Hepatocyte (in vitro differentiated cells): ENCODE measurements around the gene ZDHHC4. TPM values are rescaled to one million over a fixed set of nuclear protein-coding genes. Genes with fewer than 3 reads are reported as not detected.

Source experiments
- DNase-seq: peaks from one replicate; pipeline ENCODE4 v3.0.0-alpha.2; 2016; ENCODE audit warnings: low spot score
- H2AFZ ChIP-seq: fragments of 200-600 bp; sonication (generic); 2 replicates; pipeline ENCODE4 v1.6.0; 2016; ENCODE audit warnings: antibody characterized with exemption, mild to moderate bottlenecking
- H3K27ac ChIP-seq: fragments of 200-600 bp; sonication (generic); 2 replicates; pipeline ENCODE4 v1.5.1; 2016; ENCODE audit warnings: mild to moderate bottlenecking
- H3K27me3 ChIP-seq: fragments of 200-600 bp; sonication (generic); 2 replicates; pipeline ENCODE4 v1.6.1; 2016
- H3K36me3 ChIP-seq: fragments of 200-600 bp; sonication (generic); replicated peaks from 2 replicates; pipeline ENCODE4 v1.5.1; 2016; ENCODE audit warnings: low read depth; ENCODE audit not compliant: insufficient read depth
- H3K4me1 ChIP-seq: fragments of 200-600 bp; sonication (generic); 2 replicates; pipeline ENCODE4 v1.5.1; 2016; ENCODE audit warnings: mild to moderate bottlenecking, moderate library complexity; ENCODE audit not compliant: insufficient read depth
- H3K4me2 ChIP-seq: fragments of 200-600 bp; sonication (generic); 2 replicates; pipeline ENCODE4 v1.6.0; 2016
- H3K4me3 ChIP-seq: fragments of 200-600 bp; sonication (generic); 2 replicates; pipeline ENCODE4 v1.5.1; 2016; ENCODE audit warnings: mild to moderate bottlenecking
- H3K79me2 ChIP-seq: fragments of 200-600 bp; sonication (generic); 2 replicates; pipeline ENCODE4 v1.6.0; 2017; ENCODE audit warnings: mild to moderate bottlenecking
- H3K9me2 ChIP-seq: fragments of 200-600 bp; sonication (generic); replicated peaks from 2 replicates; pipeline ENCODE4 v1.6.0; 2017; ENCODE audit warnings: mild to moderate bottlenecking; ENCODE audit not compliant: insufficient read depth
- H3K9me3 ChIP-seq: fragments of 200-600 bp; sonication (generic); 2 replicates; pipeline ENCODE4 v1.5.1; 2016; ENCODE audit warnings: low read depth, mild to moderate bottlenecking
- H4K20me1 ChIP-seq: fragments of 200-600 bp; sonication (generic); 2 replicates; pipeline ENCODE4 v1.6.0; 2016; ENCODE audit warnings: mild to moderate bottlenecking; ENCODE audit not compliant: insufficient read depth, poor library complexity, severe bottlenecking
- CTCF ChIP-seq: fragments of 200-600 bp; sonication (generic); IDR thresholded peaks from 2 replicates; pipeline ENCODE4 v1.5.1; 2016; ENCODE audit warnings: antibody characterized with exemption, mild to moderate bottlenecking; ENCODE audit not compliant: poor library complexity
- EZH2 ChIP-seq: fragments of 200-600 bp; sonication (generic); IDR thresholded peaks from 2 replicates; pipeline ENCODE4 v1.6.1; 2016; ENCODE audit warnings: antibody characterized with exemption, mild to moderate bottlenecking, borderline replicate concordance
- EZH2phosphoT487 ChIP-seq: fragments of 200-600 bp; sonication (generic); IDR thresholded peaks from one replicate; pipeline ENCODE4 v1.6.1; 2018; ENCODE audit warnings: antibody characterized with exemption, mild to moderate bottlenecking, low read depth, moderate library complexity; ENCODE audit not compliant: unreplicated experiment, severe bottlenecking
- WGBS: methylation state at CpG from one replicate; pipeline ENCODE4 v1.1.6; 2016; ENCODE audit warnings: low lambda C conversion rate; ENCODE audit errors: missing lambda C conversion rate; 5-methylcytosine and 5-hydroxymethylcytosine counted together
- polyA plus RNA-seq: library from polyadenylated mRNA; unstranded; fragments of >200 nt; fragmentation: Nextera tagmentation; extraction: Ambion mirVana; gene quantifications from 2 replicates; pipeline ENCODE4 v1.2.1, GENCODE V29; 2016
- total RNA-seq: library from RNA; depleted of rRNA; stranded (reverse); fragments of >200 nt; gene quantifications from 2 replicates; pipeline ENCODE4 v1.2.3, GENCODE V29; 2014

The ZDHHC4 gene
- total and polyA plus RNA-seq, 2 experiments from 2014 or later = 60.4 to 109 TPM

GRCh38 chr7:6530626-6531491, 46.4 kb upstream of the ZDHHC4 start:
- TF ChIP-seq EZH2 (no peak), EZH2phosphoT487 (no peak), CTCF (no peak)
- Histone ChIP-seq H4K20me1 (no peaks in the 10 kb centered on the region), H3K79me2 (no peaks in the 10 kb centered on the region), H3K27ac (no peak overlapping the region), H2AFZ (no peak overlapping the region), H3K4me2 (peak overlapping the region; percentile 92), H3K4me3 (no peak overlapping the region), H3K9me3 (no peaks in the 10 kb centered on the region), H3K9me2 (no peaks in the 10 kb centered on the region), H3K27me3 (peaks cover 79% of the 10 kb centered on the region), H3K4me1 (no peaks in the 10 kb centered on the region), H3K36me3 (no peaks in the 10 kb centered on the region)
- 4% methylated on average over 51 of the region's 74 CpGs for WGBS
- no peak for DNase-seq

GRCh38 chr7:6531492-6532279, 45.6 kb upstream of the ZDHHC4 start:
- Histone ChIP-seq H3K4me1 (peaks cover 6% of the 10 kb centered on the region), H3K36me3 (no peaks in the 10 kb centered on the region), H3K4me3 (no peak overlapping the region), H3K27ac (no peak overlapping the region), H3K9me3 (no peaks in the 10 kb centered on the region), H3K79me2 (no peaks in the 10 kb centered on the region), H4K20me1 (no peaks in the 10 kb centered on the region), H3K4me2 (peak overlapping the region; percentile 92), H3K27me3 (peaks cover 86% of the 10 kb centered on the region), H3K9me2 (no peaks in the 10 kb centered on the region), H2AFZ (no peak overlapping the region)
- WGBS = 37% methylated on average over 19 of the region's 19 CpGs
- DNase-seq = no peak
- TF ChIP-seq EZH2phosphoT487 (no peak), CTCF (no peak), EZH2 (peak; percentile 50)

- H4K20me1 ChIP-seq = no peaks in the 10 kb centered on the region
- no peak for DNase-seq
- peaks cover 8% of the 10 kb centered on the region for H3K4me1 ChIP-seq
- H3K36me3 ChIP-seq = no peaks in the 10 kb centered on the region
- H3K9me2 ChIP-seq = no peaks in the 10 kb centered on the region
- H3K27ac ChIP-seq = no peak overlapping the region
- no peak overlapping the region for H3K4me2 ChIP-seq
- peaks cover 79% of the 10 kb centered on the region for H3K27me3 ChIP-seq
- H3K79me2 ChIP-seq = no peaks in the 10 kb centered on the region
- no peak overlapping the region for H3K4me3 ChIP-seq
- H2AFZ ChIP-seq = no peak overlapping the region
- TF ChIP-seq EZH2phosphoT487 (no peak), CTCF (no peak), EZH2 (no peak)
- 67% methylated on average over 7 of the region's 7 CpGs for WGBS
- no peaks in the 10 kb centered on the region for H3K9me3 ChIP-seq
Measured at GRCh38 chr7:6532516-6532915, 44.7 kb upstream of the ZDHHC4 start.
